ENCODE measurements around the gene RNASE11. TPM values are rescaled to one million over a fixed set of nuclear protein-coding genes. Genes with fewer than 3 reads are reported as not detected.
"Not testable (repeated sequence)": the region's sequence is repeated elsewhere in the genome, so short reads cannot be mapped to it uniquely, and the experiment has no call there.

The RNASE11 gene
- polyA plus RNA-seq, 1 of the 3 experiments (the other 2 are of a cell fraction), result not detected

DNA sequence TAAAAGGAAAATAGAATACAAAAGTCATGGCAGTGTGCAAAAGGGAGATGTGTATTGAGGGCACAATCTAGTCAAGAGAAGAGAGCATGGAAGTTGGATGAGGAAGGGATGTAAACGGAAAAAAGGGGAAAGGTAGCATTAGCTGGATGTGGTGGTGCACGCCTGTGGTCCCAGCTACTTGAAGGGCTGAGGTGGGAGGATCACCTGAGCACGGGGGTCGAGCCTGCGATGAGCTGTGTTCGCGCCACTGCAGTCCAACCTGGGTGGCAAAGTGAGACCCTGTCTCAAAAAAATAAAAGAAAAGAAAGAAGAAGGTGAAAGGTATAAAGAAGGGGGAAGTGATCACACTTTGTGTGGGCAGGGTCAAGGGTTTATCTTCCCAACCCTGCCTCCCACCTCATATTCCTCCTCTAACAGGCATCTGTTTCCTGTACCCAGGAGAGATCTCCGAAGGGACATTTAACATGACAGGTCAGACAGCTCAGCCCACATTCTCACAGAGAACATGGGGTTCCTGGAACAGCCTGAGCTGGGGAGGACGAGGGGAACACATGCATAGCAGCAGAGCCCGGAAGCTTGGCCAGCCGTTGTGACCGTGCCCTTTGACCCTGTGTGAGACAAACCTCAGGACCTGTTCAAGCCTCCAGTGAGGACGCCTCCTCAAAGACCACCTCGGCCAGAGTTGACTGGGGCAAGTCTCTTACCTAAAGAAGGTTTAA, 8.9 kb downstream of the RNASE11 start (continued):
- TF ChIP-seq IRF3 (IDR thresholded peaks at IDR 0.05; ENCODE audit: low read depth, low read length), result no peak

- Histone ChIP-seq H3K27ac (ENCODE audit: low read depth in 2 of 2, low read length in 1 of 2) (no peak overlapping the region), H2AFZ (ENCODE audit: low read depth) (no peak overlapping the region), H3K27me3 (ENCODE audit: insufficient read depth) (peaks cover 18% of the 10 kb centered on the region; the same call in 1 of the 2 replicates), H3K36me3 (replicated peaks in 1 of 2; ENCODE audit: control insufficient read depth in 1 of 2, insufficient read depth in 2 of 2, low read length in 1 of 2) (no peaks in the 10 kb centered on the region), H4K20me1 (ENCODE audit: insufficient read depth) (no peaks in the 10 kb centered on the region), H3K4me3 (ENCODE audit: low read depth in 2 of 2, low read length in 1 of 2) (no peak overlapping the region), H3K9me2 (no peaks in the 10 kb centered on the region), H3K4me1 (ENCODE audit: control insufficient read depth in 1 of 2, insufficient read depth in 2 of 2, low read depth in 1 of 2, low read length in 1 of 2) (no peaks in the 10 kb centered on the region), H3K4me2 (no peak overlapping the region), H3K79me2 (ENCODE audit: insufficient read depth) (no peaks in the 10 kb centered on the region), H3F3A (replicated peaks; ENCODE audit: insufficient read depth) (no peaks in the 10 kb centered on the region), H3K9me3 (no peaks in the 10 kb centered on the region), H3K9ac (no peak overlapping the region)
- no peak for DNase-seq
- 12% methylated on average over 3 of the region's 3 CpGs for WGBS (ENCODE audit: low lambda C conversion rate)
- POLR2A ChIA-PET, result no interaction called here
- CTCF ChIA-PET, result no interaction called here
- TF ChIP-seq, protein P1, sequence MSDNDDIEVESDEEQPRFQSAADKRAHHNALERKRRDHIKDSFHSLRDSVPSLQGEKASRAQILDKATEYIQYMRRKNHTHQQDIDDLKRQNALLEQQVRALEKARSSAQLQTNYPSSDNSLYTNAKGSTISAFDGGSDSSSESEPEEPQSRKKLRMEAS (IDR thresholded peaks at IDR 0.05; ENCODE audit: low read depth), result no peak
- no peak for TF ChIP-seq MEF2A (IDR thresholded peaks at IDR 0.05; ENCODE audit: borderline replicate concordance, low read depth)
- TF ChIP-seq TAF1 (IDR thresholded peaks at IDR 0.05; ENCODE audit: borderline replicate concordance, low read depth, low read length), result no peak
- no peak for TF ChIP-seq RXRA (IDR thresholded peaks at IDR 0.05; ENCODE audit: borderline replicate concordance, low read depth)
- TF ChIP-seq GABPA (IDR thresholded peaks at IDR 0.05; ENCODE audit: low read depth), result no peak
- TF ChIP-seq USF1 (IDR thresholded peaks at IDR 0.05; ENCODE audit: borderline replicate concordance, low read depth), result no peak
- no peak for TF ChIP-seq RFX5 (IDR thresholded peaks at IDR 0.05; ENCODE audit: low read length)
Measured at GRCh38 chr14:20578325-20578724, 9.5 kb downstream of the RNASE11 start.

GRCh38 chr14:20572382-20572990, 15.3 kb downstream of the RNASE11 start:
- POLR2A ChIA-PET, result not testable (repeated sequence)

GRCh38 chr14:20570720-20571119, 17.1 kb downstream of the RNASE11 start:
- H4K20me1 ChIP-seq (ENCODE audit: insufficient read depth); H3K27me3 ChIP-seq (ENCODE audit: insufficient read depth); H3K4me2 ChIP-seq; H3K36me3 ChIP-seq (replicated peaks in 1 of 2; ENCODE audit: control insufficient read depth in 1 of 2, insufficient read depth in 2 of 2, low read length in 1 of 2); H3K4me3 ChIP-seq (ENCODE audit: low read depth in 2 of 2, low read length in 1 of 2); H3K4me1 ChIP-seq (ENCODE audit: control insufficient read depth in 1 of 2, insufficient read depth in 2 of 2, low read depth in 1 of 2, low read length in 1 of 2); DNase-seq; H3F3A ChIP-seq (replicated peaks; ENCODE audit: insufficient read depth); H3K9ac ChIP-seq; H2AFZ ChIP-seq (ENCODE audit: low read depth); CTCF ChIA-PET; H3K9me2 ChIP-seq; H3K79me2 ChIP-seq (ENCODE audit: insufficient read depth); H3K9me3 ChIP-seq; H3K27ac ChIP-seq (ENCODE audit: low read depth in 2 of 2, low read length in 1 of 2); POLR2A ChIA-PET: not testable (repeated sequence)
- WGBS (ENCODE audit: low lambda C conversion rate), result 0% methylated on average over 1 of the region's 1 CpG

More at GRCh38 chr14:20572382-20572990, 15.3 kb downstream of the RNASE11 start:
- H3K9me3 ChIP-seq; H4K20me1 ChIP-seq (ENCODE audit: insufficient read depth); DNase-seq; H3F3A ChIP-seq (replicated peaks; ENCODE audit: insufficient read depth); H3K36me3 ChIP-seq (replicated peaks in 1 of 2; ENCODE audit: control insufficient read depth in 1 of 2, insufficient read depth in 2 of 2, low read length in 1 of 2); H3K9ac ChIP-seq; CTCF ChIA-PET; H3K4me3 ChIP-seq (ENCODE audit: low read depth in 2 of 2, low read length in 1 of 2); H3K9me2 ChIP-seq; H3K27me3 ChIP-seq (ENCODE audit: insufficient read depth); H3K4me2 ChIP-seq; H3K79me2 ChIP-seq (ENCODE audit: insufficient read depth); H3K27ac ChIP-seq (ENCODE audit: low read depth in 2 of 2, low read length in 1 of 2); H3K4me1 ChIP-seq (ENCODE audit: control insufficient read depth in 1 of 2, insufficient read depth in 2 of 2, low read depth in 1 of 2, low read length in 1 of 2); H2AFZ ChIP-seq (ENCODE audit: low read depth): not testable (repeated sequence)
- WGBS (ENCODE audit: low lambda C conversion rate), result 3% methylated on average over 4 of the region's 4 CpGs

DNA sequence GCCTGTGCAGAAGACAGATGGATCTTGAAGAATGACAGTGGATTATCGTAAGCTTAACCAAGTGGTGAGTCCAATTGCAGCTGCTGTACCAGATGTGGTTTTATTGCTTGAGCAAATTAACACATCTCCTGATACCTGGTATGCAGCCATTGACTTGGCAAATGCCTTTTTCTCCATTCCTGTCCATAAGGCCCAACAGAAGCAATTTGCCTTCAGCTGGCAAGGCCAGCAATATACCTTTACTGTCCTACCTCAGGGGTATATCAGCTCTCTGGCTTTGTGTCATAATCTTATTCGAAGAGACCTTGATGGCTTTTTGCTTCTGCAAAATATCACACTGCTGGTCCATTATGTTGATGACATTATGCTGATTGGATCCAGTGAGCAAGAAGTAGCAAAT, 17.9 kb downstream of the RNASE11 start:
- H3K9ac ChIP-seq; H3K27ac ChIP-seq (ENCODE audit: low read depth in 2 of 2, low read length in 1 of 2); POLR2A ChIA-PET; H3K4me3 ChIP-seq (ENCODE audit: low read depth in 2 of 2, low read length in 1 of 2); H3K9me2 ChIP-seq; H3K36me3 ChIP-seq (replicated peaks in 1 of 2; ENCODE audit: control insufficient read depth in 1 of 2, insufficient read depth in 2 of 2, low read length in 1 of 2); H3F3A ChIP-seq (replicated peaks; ENCODE audit: insufficient read depth); H3K9me3 ChIP-seq; CTCF ChIA-PET; H3K79me2 ChIP-seq (ENCODE audit: insufficient read depth); H3K4me1 ChIP-seq (ENCODE audit: control insufficient read depth in 1 of 2, insufficient read depth in 2 of 2, low read depth in 1 of 2, low read length in 1 of 2); H2AFZ ChIP-seq (ENCODE audit: low read depth); H3K27me3 ChIP-seq (ENCODE audit: insufficient read depth); H4K20me1 ChIP-seq (ENCODE audit: insufficient read depth); DNase-seq; H3K4me2 ChIP-seq: not testable (repeated sequence)
- WGBS (ENCODE audit: low lambda C conversion rate), result 0% methylated on average over 2 of the region's 2 CpGs

Data from SK-N-SH (cell line).